ENCODE results near the gene PARD3B. TPM values are rescaled to one million over a fixed set of nuclear protein-coding genes. Genes with fewer than 3 reads are reported as not detected.

The PARD3B gene
- total and polyA plus RNA-seq, 12 donors, result 0.46 to 12.4 (median 8.3) TPM

DNA sequence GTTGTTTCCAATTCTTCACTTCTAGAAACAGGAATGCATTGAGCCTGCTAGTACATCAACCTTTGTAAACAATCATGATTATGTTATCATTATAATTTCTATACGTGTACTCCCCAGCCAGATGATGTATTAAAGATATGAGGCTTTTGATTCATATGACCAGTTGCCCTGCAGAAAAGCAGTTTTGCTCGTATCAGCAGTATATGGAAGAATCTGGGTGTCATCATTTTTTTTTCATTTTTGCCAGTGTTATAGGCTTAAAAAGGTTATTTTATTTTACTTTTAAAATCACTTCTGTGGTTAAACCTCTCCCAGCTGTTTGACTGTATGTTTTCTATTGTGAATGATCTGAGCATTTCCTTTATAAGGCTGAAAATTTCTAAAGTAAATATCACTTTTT is 665.2 kb downstream of the PARD3B start:
- ATAC-seq (no peak), DNase-seq (no peak)
- Histone ChIP-seq H3K27me3 (no peaks in the 10 kb centered on the region), H3K36me3 (no peaks in the 10 kb centered on the region), H3K4me3 (no peak overlapping the region), H3K9me3 (no peaks in the 10 kb centered on the region), H3K4me1 (no peaks in the 10 kb centered on the region), H3K27ac (no peak overlapping the region)
- TF ChIP-seq, protein P1, sequence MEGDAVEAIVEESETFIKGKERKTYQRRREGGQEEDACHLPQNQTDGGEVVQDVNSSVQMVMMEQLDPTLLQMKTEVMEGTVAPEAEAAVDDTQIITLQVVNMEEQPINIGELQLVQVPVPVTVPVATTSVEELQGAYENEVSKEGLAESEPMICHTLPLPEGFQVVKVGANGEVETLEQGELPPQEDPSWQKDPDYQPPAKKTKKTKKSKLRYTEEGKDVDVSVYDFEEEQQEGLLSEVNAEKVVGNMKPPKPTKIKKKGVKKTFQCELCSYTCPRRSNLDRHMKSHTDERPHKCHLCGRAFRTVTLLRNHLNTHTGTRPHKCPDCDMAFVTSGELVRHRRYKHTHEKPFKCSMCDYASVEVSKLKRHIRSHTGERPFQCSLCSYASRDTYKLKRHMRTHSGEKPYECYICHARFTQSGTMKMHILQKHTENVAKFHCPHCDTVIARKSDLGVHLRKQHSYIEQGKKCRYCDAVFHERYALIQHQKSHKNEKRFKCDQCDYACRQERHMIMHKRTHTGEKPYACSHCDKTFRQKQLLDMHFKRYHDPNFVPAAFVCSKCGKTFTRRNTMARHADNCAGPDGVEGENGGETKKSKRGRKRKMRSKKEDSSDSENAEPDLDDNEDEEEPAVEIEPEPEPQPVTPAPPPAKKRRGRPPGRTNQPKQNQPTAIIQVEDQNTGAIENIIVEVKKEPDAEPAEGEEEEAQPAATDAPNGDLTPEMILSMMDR (IDR thresholded peaks at IDR 0.05), result no peak
- 84 to 91% methylated on average over 2 of the region's 2 CpGs for WGBS, 2 donors
- intact Hi-C loops (cut with DNase I), result no loop called here

DNA sequence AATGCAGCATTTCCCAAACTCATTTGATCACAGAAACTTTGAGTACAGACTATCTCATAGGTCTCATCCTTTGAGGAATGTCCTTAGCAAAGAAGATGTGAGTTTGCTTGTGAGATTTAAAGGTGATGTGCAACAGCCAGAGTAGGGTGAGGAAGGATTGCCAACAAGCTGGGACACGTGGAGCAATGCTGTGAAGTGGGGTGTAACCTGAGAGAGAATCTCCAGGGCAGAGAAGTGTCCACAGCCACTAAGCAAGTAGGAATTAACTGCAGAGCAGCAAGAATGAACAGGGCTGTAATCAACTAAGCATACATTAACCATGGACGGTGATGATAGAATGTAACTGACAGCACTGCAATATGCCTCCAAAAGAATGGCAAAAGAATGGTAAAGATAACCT is 667.1 kb downstream of the PARD3B start:
- no peak for DNase-seq
- Histone ChIP-seq H3K27ac (no peak overlapping the region), H3K4me1 (no peaks in the 10 kb centered on the region), H3K9me3 (no peaks in the 10 kb centered on the region), H3K36me3 (no peaks in the 10 kb centered on the region), H3K27me3 (no peaks in the 10 kb centered on the region), H3K4me3 (no peak overlapping the region)
- ATAC-seq, result no peak
- WGBS, 2 donors, result 63 to 66% methylated on average over 2 of the region's 2 CpGs
- intact Hi-C loops (cut with DNase I), result no loop called here
- TF ChIP-seq, protein P1 (IDR thresholded peaks at IDR 0.05), result no peak

DNA sequence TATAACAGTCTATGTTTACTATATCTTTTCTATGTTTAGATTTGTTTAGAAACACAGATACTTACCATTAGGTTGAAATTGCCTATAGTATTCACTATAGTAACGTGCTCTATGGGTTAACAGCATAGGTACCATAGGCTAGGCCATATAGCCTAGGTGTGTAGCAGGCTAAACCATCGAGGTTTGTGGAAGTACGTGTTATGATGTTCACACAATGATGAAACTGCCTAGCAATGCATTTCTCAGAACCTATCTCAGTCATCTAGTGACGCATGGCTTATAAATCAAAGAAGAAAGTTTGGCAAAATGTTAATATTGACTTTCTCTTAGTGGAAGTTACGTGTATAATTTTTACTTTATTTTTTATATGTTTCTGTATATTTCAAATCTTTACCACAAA is 670.8 kb downstream of the PARD3B start:
- no peaks in the 10 kb centered on the region for H3K36me3 ChIP-seq
- no peaks in the 10 kb centered on the region for H3K27me3 ChIP-seq
- H3K4me3 ChIP-seq, result no peak overlapping the region
- DNase-seq, result no peak
- H3K27ac ChIP-seq, result no peak overlapping the region
- no peaks in the 10 kb centered on the region for H3K9me3 ChIP-seq
- H3K4me1 ChIP-seq, result no peaks in the 10 kb centered on the region
- ATAC-seq, result no peak
- TF ChIP-seq, protein P1 (IDR thresholded peaks at IDR 0.05), result no peak
- intact Hi-C loops (cut with DNase I), result no loop called here
- 85% methylated on average over 5 of the region's 5 CpGs for WGBS, 2 donors

DNA sequence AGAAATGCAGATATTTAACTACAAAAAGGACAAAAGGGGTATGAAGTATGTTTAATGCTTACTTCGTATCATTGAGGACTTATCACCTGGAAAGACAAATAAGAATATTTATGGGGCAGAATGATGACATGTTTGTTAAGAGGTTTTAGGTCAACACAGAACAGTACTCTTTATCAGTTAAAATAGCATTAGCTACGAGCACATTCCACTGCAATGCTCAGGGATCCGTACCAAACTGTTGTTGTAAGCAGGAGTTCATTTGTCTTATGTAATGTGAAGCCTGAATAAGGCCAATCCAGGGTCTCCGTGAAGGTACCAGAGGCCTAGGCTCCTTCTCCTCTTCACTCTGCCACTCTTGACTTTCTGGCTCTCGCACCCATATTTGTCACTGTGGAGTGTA is 671.3 kb downstream of the PARD3B start:
- WGBS, 2 donors, result 62 to 67% methylated on average over 5 of the region's 5 CpGs
- Histone ChIP-seq H3K4me3 (no peak overlapping the region), H3K27me3 (no peaks in the 10 kb centered on the region), H3K9me3 (no peaks in the 10 kb centered on the region), H3K4me1 (no peaks in the 10 kb centered on the region), H3K36me3 (no peaks in the 10 kb centered on the region), H3K27ac (no peak overlapping the region)
- TF ChIP-seq, protein P1 (IDR thresholded peaks at IDR 0.05), result no peak
- no peak for DNase-seq
- peak in 2 of 8 donors; percentile 42 to 49 for ATAC-seq
- intact Hi-C loops (cut with DNase I), result no loop called here

All from heart right ventricle (tissue), 16 donors.